Measurements from ENCODE around the gene LAMB3.

DNA sequence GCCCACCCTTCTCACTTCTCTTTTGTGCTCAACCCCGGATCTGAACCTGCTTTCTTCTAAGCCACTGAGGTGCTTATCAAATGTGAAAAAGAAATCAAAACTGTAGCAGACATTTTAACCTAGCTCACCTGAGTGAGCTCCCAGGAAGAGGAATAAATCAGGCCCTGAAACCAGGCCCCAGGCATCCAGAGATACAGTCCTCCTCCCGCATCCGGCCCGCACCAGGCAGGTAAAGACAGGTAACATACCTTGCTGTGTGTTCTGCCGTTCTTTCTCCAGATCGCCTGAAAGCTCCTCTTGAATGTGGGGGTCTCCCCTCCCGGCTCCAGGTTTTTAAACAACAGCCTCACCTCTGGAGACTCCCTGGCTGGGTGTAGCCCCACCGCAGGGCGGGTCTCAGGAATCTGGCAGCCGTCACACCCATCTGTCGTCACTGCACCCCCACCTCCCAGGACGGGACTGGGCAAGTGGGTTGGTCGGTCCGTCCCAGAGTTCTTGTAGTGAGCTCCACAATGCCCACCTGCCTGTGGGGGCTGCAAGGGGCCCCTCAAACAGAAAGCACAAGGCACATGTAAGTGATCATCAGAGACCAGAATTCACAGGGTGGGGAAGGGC, at the start of gene LAMB3:
- TF ChIP-seq SUZ12 (IDR thresholded peaks at IDR 0.05; ENCODE audit: extremely low read depth, insufficient read depth, insufficient read length) (no peak), YY1 (IDR thresholded peaks at IDR 0.05; ENCODE audit: insufficient read depth, insufficient read length) (no peak)
